Astrocyte of the cerebellum (primary cell): ENCODE results near the gene SLC39A1.
A peak's percentile ranks its signal among the peaks of the same experiment; 100 is the strongest.

Source experiments
- DNase-seq: peaks from one replicate; pipeline ENCODE4 v3.0.0-alpha.2; 2011; ENCODE audit warnings: low read depth
- H3K4me3 ChIP-seq: 2 replicates; pipeline ENCODE4 v1.5.1; 2011; ENCODE audit warnings: mild to moderate bottlenecking, low read depth, low read length, moderate library complexity
- CTCF ChIP-seq: IDR thresholded peaks from 2 replicates; pipeline ENCODE4 v1.5.1; 2012; ENCODE audit warnings: low read length, low read depth, moderate library complexity, mild to moderate bottlenecking; ENCODE audit errors: missing control alignments
- in situ Hi-C: cut with HindIII; loops from 2 replicates; pipeline ENCODE4 v1.10.0; 2017; ENCODE audit warnings: low sequenced_read_pairs

Gene SLC39A1

GRCh38 chr1:153922972-153923925, 40.1 kb downstream of the SLC39A1 start, which contains the start of gene GATAD2B:
Gene GATAD2B (minus strand): TSS chr1:153922972. CDS start chr1:153828347, 94,625 bp downstream.
- in situ Hi-C loops, result loop anchor here (5.0 to 25.0 kb wide), 2 partner anchors 59 to 111 kb away; no protein-coding TSS in a partner anchor
- DNase-seq, result peak; percentile 100
- TF ChIP-seq CTCF, result no peak

GRCh38 chr1:153922076-153922971, 41.0 kb downstream of the SLC39A1 start:
- in situ Hi-C loops, result loop anchor here (5.0 to 25.0 kb wide), 2 partner anchors 60 to 110 kb away; no protein-coding TSS in a partner anchor
- H3K4me3 ChIP-seq, result peak overlapping the region; percentile 82
- TF ChIP-seq CTCF, result no peak
- DNase-seq, result no peak

More at GRCh38 chr1:153922972-153923925, 40.1 kb downstream of the SLC39A1 start, which contains the start of gene GATAD2B:
- peak within 1 kb of the TSS; percentile 82 for H3K4me3 ChIP-seq

- TF ChIP-seq CTCF, result no peak
- peak overlapping the region; percentile 82 for H3K4me3 ChIP-seq
- no peak for DNase-seq
- in situ Hi-C loops, result loop anchor here (5.0 to 25.0 kb wide), 2 partner anchors 61 to 109 kb away; no protein-coding TSS in a partner anchor
These were observed 41.6 kb downstream of the SLC39A1 start for GRCh38 chr1:153921803-153922075.

GRCh38 chr1:153921080-153921802, 42.1 kb downstream of the SLC39A1 start:
- no peak for DNase-seq
- H3K4me3 ChIP-seq, result peak overlapping the region; percentile 82
- in situ Hi-C loops, result loop anchor here (5.0 to 25.0 kb wide), 2 partner anchors 61 to 109 kb away; no protein-coding TSS in a partner anchor
- no peak for TF ChIP-seq CTCF

- in situ Hi-C loops, result loop anchor here (5.0 to 25.0 kb wide), 2 partner anchors 62 to 108 kb away; no protein-coding TSS in a partner anchor
- H3K4me3 ChIP-seq, result peak overlapping the region; percentile 82
- peak; percentile 44 for TF ChIP-seq CTCF
- no peak for DNase-seq
These were observed 43.2 kb downstream of the SLC39A1 start for GRCh38 chr1:153919876-153920852.
